Heart left ventricle (tissue), 16 donors: ENCODE data around the gene GPR161. TPM values are rescaled to one million over a fixed set of nuclear protein-coding genes. Genes with fewer than 3 reads are reported as not detected.
A peak's percentile ranks its signal among the peaks of the same experiment; 100 is the strongest.

Experiments used
- ATAC-seq, 4 donors: fragments of 200-7000 bp; cut with Tn5 transposase; one replicate each; pipeline ENCODE4 v1.9.1; 2020 to 2022; ENCODE audit warnings: moderate library complexity in 4 of 4, mild to moderate bottlenecking in 3 of 4, moderate number of reproducible peaks in 1 of 4
- DNase-seq, 5 donors: peaks; one replicate each; pipeline ENCODE4 v3.0.0-alpha.2; 2020
- H3K27ac ChIP-seq, 12 donors: fragments of 200-600 bp; sonication (generic) in 4 of 12; one replicate each; pipeline versions ENCODE4 v1.5.0 to v1.8.0; 2016 to 2022; ENCODE audit warnings: mild to moderate bottlenecking in 2 of 12
- H3K27me3 ChIP-seq, 9 donors: fragments of 200-600 bp; sonication (generic) in 2 of 9; one replicate each; pipeline versions ENCODE4 v1.5.1 to v1.8.0; 2016 to 2022; ENCODE audit warnings: mild to moderate bottlenecking in 3 of 9
- H3K36me3 ChIP-seq, 9 donors: fragments of 200-600 bp; sonication (generic) in 2 of 9; one replicate each; pipeline versions ENCODE4 v1.5.0 to v1.8.0; 2018 to 2022; ENCODE audit warnings: mild to moderate bottlenecking in 2 of 9
- H3K4me1 ChIP-seq, 12 donors: fragments of 200-600 bp; sonication (generic) in 4 of 12; one replicate each; pipeline versions ENCODE4 v1.5.0 to v1.8.0; 2016 to 2022; ENCODE audit warnings: mild to moderate bottlenecking in 3 of 12
- H3K4me3 ChIP-seq, 12 donors: fragments of 200-600 bp; sonication (generic) in 4 of 12; one replicate each; pipeline versions ENCODE4 v1.5.0 to v1.8.0; 2017 to 2022; ENCODE audit warnings: mild to moderate bottlenecking in 9 of 12, moderate library complexity in 4 of 12
- H3K9me3 ChIP-seq, 12 donors: fragments of 200-600 bp; sonication (generic) in 4 of 12; one replicate each; pipeline versions ENCODE4 v1.5.0 to v1.8.0; 2016 to 2022; ENCODE audit warnings: mild to moderate bottlenecking in 1 of 12
- POLR2A ChIP-seq, 2 donors: fragments of 450-650 bp; IDR thresholded peaks; one replicate each; pipeline ENCODE4 v1.6.1; 2017; ENCODE audit warnings: antibody characterized with exemption in 2 of 2, mild to moderate bottlenecking in 2 of 2, moderate library complexity in 2 of 2
- WGBS, 4 donors: extraction: QIAGEN DNeasy Blood & Tissue Kit in 2 of 4; methylation state at CpG; one replicate each; pipeline versions ENCODE4 v1.1.5 to v1.1.7; 2013 to 2018; 5-methylcytosine and 5-hydroxymethylcytosine counted together
- intact Hi-C, 10 donors: fragments of 100-400 bp; cut with DNase I; formaldehyde crosslinking; loops; one replicate each; pipeline versions ENCODE4 v1.11.1 to v1.14.2; 2022
- polyA plus RNA-seq, 2 donors: library from polyadenylated mRNA; stranded (reverse); fragments of 200-250 nt; gene quantifications; one replicate each; pipeline ENCODE4 v1.2.3, GENCODE V29; 2013
- total RNA-seq, 9 donors: library from RNA; depleted of rRNA in 2 of 9; stranded (reverse); fragments of >200 nt in 2 of 9; fragmentation: NEBNext Ultra II Directional in 3 of 9; extraction: Animal tissue kit (Norgen Biotek cat#: 25700) in 3 of 9; gene quantifications; one replicate each; pipeline versions ENCODE4 v1.1.0 to v1.2.4, GENCODE V29; 2016 to 2023
- TF ChIP-seq, protein P1 (sequence below), 12 donors: fragments of 200-600 bp; sonication (generic) in 4 of 12; IDR thresholded peaks; one replicate each; pipeline versions ENCODE4 v1.5.0 to v1.8.0; 2018 to 2022; ENCODE audit warnings: antibody characterized with exemption in 12 of 12, mild to moderate bottlenecking in 5 of 12
- donor health status: ischemic (EF 13 %, LVEDD 7.1; RV severe dilation, severe dysfunction).
- donor health status: healthy with polysubstance abuse.
- donor health status: DM: no; HTN: yes; CAD: no.
- donor health status: DM: no; HTN: no; CAD: no.
- donor health status: ischemic (EF 25% LVEDD 6.9; RV normal size, moderate dysfunction).
- donor health status: ischemic (EF 25% LVEDD 5.7; RV mildly dilated, moderate dysfunction).
- donor health status: healthy.
- donor health status: DM: yes; HTN: yes; CAD: no.
- donor health status: ischemic (EF 35%, LVEDD 5.7; RV mildly dilated, moderate dysfunction).
- donor health status: nonischemic (EF 11% LVEDD 7.7; RV severe dilation, severe dysfunction).
- donor health status: DM: yes; HTN: yes; CAD: no.
- donor health status: PGD.
- donor health status: ischemic (EF 29% LVEDD 5.4; RV normal size, mild dysfunction).
- donor health status: nonischemic (EF 23%, LVEDD 6.1; RV moderate dilation, normal function).

The GPR161 gene
- total and polyA plus RNA-seq, 11 donors: 0.95 to 4.8 (median 2.4) TPM

DNA sequence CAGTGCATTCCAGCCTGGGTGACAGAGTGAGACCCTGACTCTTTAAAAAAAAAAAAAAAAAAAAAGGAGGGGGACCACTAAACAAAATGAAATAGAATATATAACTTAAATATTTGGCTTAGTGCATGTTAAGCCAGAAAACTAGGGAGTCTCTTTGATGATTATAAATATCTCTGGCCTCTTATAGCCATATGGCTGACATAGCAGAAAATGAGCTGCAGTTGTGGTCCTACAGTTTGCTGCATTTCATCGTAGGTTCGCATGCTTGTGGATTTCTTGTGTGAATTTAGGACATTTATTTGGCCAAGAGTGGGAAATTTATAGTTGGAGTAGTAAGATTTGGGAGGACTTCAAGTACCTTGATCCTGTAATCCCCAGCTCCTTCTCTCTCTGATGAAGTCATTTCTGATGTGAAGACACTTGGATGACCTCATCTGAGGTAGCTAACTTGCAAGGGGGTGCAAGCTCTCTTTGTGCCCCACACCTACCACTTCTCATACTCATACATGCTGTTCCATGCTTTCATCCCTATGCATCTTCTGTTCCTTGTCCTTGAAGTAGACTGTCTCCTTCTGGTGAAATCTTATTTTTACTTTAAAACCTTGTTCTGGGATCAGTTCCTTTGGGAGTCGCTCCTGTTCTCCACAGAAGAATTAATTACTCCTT lies 35.7 kb upstream of the GPR161 start:
- Histone ChIP-seq H3K27ac (no peak overlapping the region), H3K4me3 (no peak overlapping the region), H3K36me3 (no peaks in the 10 kb centered on the region), H3K9me3 (no peaks in the 10 kb centered on the region), H3K4me1 (no peaks in the 10 kb centered on the region), H3K27me3 (peaks cover 0 to 2% (median 0%) of the 10 kb centered on the region in 9 donors)
- no peak for DNase-seq
- intact Hi-C loops: loop anchor here in 1 of 10 donors (10.0 kb wide), 1 partner anchor 238 kb away; the partner anchor contains the start of genes DCAF6 and MPC2
- WGBS, 4 donors: 92 to 95% (median 93%) methylated on average over 3 of the region's 3 CpGs
- ATAC-seq: no peak
- TF ChIP-seq, protein P1, sequence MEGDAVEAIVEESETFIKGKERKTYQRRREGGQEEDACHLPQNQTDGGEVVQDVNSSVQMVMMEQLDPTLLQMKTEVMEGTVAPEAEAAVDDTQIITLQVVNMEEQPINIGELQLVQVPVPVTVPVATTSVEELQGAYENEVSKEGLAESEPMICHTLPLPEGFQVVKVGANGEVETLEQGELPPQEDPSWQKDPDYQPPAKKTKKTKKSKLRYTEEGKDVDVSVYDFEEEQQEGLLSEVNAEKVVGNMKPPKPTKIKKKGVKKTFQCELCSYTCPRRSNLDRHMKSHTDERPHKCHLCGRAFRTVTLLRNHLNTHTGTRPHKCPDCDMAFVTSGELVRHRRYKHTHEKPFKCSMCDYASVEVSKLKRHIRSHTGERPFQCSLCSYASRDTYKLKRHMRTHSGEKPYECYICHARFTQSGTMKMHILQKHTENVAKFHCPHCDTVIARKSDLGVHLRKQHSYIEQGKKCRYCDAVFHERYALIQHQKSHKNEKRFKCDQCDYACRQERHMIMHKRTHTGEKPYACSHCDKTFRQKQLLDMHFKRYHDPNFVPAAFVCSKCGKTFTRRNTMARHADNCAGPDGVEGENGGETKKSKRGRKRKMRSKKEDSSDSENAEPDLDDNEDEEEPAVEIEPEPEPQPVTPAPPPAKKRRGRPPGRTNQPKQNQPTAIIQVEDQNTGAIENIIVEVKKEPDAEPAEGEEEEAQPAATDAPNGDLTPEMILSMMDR (IDR thresholded peaks at IDR 0.05): no peak
- TF ChIP-seq POLR2A (IDR thresholded peaks at IDR 0.05): no peak

DNA sequence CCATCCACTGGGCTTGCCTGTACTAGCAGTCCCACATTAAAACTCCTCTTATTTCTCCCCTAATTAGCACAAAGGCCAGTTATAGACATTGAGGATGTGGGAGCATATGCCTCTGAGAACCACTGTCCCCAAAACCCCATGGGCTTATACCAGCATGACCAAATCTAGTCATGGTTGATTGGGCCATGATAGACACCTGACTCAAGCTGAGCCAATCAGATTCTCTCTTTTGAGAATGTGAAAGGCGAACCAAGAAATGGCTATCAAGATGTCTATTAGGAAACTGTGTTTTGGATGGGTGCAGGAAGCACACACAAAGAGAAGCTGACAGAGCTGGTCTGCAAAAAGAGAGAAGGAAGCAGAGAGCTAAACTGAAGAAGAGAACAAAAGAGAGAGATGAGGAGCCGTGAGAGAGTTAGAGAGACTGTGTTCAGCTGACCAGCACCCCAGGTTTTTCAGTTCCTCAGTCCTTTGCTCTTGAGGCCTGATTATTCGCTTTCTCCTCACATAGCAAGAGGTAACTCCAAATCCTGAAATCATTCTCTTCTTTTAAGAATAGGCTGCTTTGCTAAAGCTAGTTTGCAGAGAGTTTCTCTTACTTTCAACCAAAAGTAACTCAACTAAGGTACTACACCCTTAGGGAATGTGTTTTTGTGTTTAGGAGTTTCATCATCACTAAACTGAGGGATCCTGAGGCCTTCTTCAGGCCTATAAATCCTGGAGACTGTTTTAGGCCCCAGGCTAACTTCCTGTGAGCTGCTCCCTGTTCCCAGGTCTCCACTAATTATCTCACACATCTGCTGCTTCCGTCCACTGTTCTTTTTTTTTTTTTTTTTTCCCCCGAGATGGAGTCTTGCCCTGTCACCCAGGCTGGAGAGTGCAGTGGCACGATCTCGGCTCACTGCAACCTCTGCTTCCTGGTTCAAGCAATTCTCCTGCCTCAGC lies 34.1 kb upstream of the GPR161 start:
- WGBS, 4 donors: 85 to 92% (median 89%) methylated on average over 7 of the region's 7 CpGs
- Histone ChIP-seq H3K9me3 (no peaks in the 10 kb centered on the region), H3K36me3 (no peaks in the 10 kb centered on the region), H3K4me3 (no peak overlapping the region), H3K4me1 (no peaks in the 10 kb centered on the region), H3K27ac (no peak overlapping the region), H3K27me3 (peaks cover 0 to 2% (median 0%) of the 10 kb centered on the region in 9 donors)
- ATAC-seq: no peak
- no peak for TF ChIP-seq POLR2A (IDR thresholded peaks at IDR 0.05)
- TF ChIP-seq, protein P1 (IDR thresholded peaks at IDR 0.05): no peak
- no peak for DNase-seq
- intact Hi-C loops: loop anchor here in 1 of 10 donors (10.0 kb wide), 1 partner anchor 236 kb away; the partner anchor contains the start of genes DCAF6 and MPC2

DNA sequence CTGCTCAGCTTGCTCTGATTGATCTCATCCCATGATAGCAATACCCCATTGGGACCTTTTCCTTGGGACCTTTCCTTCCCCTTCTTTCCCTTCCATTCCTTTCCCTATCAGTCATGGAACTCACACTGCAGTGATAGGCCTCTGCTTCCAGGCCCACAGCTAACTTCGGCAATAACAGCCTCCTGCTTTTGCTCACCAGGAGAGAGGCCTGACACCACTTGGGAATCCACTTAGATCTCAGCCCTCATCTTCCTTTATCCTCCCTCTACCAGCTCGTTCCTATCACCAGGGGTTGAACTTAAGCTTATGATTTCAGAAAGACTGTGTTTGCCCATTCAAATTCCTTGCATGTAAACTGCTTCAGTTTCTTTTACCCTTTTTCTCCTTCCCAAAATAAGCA lies 31.1 kb upstream of the GPR161 start:
- no peak for DNase-seq
- TF ChIP-seq POLR2A (IDR thresholded peaks at IDR 0.05): no peak
- TF ChIP-seq, protein P1 (IDR thresholded peaks at IDR 0.05): no peak
- no peak for ATAC-seq
- H3K9me3 ChIP-seq: no peaks in the 10 kb centered on the region
- H3K36me3 ChIP-seq: no peaks in the 10 kb centered on the region
- H3K27me3 ChIP-seq: no peaks in the 10 kb centered on the region
- intact Hi-C loops: no loop called here
- H3K4me3 ChIP-seq: no peak overlapping the region
- WGBS, 4 donors: 27 to 41% (median 36%) methylated on average over 2 of the region's 2 CpGs
- H3K4me1 ChIP-seq: no peaks in the 10 kb centered on the region
- H3K27ac ChIP-seq: peak overlapping the region in 1 of 12 donors; percentile 57

DNA sequence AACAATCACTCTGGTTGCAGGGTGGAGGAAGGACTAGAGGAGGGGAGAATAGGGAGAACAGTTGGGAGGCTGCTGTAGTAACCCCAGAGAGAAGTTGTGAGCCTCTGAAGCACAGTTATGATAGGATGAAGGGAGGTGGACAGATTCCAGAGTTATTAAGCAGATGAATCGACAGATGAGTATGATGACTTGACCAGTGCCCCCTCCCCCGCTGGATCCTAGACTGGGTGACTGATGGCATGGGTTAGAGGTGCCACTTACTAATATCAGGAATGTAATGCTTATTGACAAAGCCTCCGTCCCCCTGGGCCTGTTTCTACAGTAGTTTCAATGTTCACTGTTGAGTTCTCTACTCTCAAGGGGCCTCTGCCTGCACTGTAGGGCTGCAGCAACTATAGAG lies 28.0 kb upstream of the GPR161 start:
- no peaks in the 10 kb centered on the region for H3K4me1 ChIP-seq
- no peaks in the 10 kb centered on the region for H3K27me3 ChIP-seq
- no peaks in the 10 kb centered on the region for H3K36me3 ChIP-seq
- no peak for TF ChIP-seq POLR2A (IDR thresholded peaks at IDR 0.05)
- TF ChIP-seq, protein P1 (IDR thresholded peaks at IDR 0.05): no peak
- ATAC-seq (no peak), DNase-seq (no peak)
- H3K27ac ChIP-seq: no peak overlapping the region
- H3K4me3 ChIP-seq: no peak overlapping the region
- intact Hi-C loops: no loop called here
- H3K9me3 ChIP-seq: peaks cover 0 to 10% (median 4%) of the 10 kb centered on the region in 12 donors
- WGBS, 4 donors: 87 to 95% (median 90%) methylated on average over 3 of the region's 3 CpGs
